ENCODE measurements around the gene EDEM3. TPM values are rescaled to one million over a fixed set of nuclear protein-coding genes. Genes with fewer than 3 reads are reported as not detected.
"Not testable (repeated sequence)": the region's sequence is repeated elsewhere in the genome, so short reads cannot be mapped to it uniquely, and the experiment has no call there.

EDEM3 gene
- polyA plus RNA-seq, 3 donors from 2014 or later, result 4.8 to 8.0 (median 6.1) TPM

GRCh38 chr1:184788970-184789369, 34.3 kb upstream of the EDEM3 start:
- peaks cover 25 to 37% (median 36%) of the 10 kb centered on the region in 3 donors for H3K36me3 Mint-ChIP-seq
- peaks cover 1 to 7% (median 3%) of the 10 kb centered on the region in 3 donors for H3K27me3 Mint-ChIP-seq (ENCODE audit: low read depth in 3 of 3)
- H3K4me1 Mint-ChIP-seq, result peaks cover 0 to 12% of the 10 kb centered on the region in 2 donors
- H3K9me3 Mint-ChIP-seq, result peaks cover 3 to 16% (median 10%) of the 10 kb centered on the region in 6 donors
- H3K27ac Mint-ChIP-seq, result peak overlapping the region in 1 of 6 donors; percentile 10
- DNase-seq, result no peak
- no peak overlapping the region for H3K4me3 Mint-ChIP-seq

GRCh38 chr1:184785529-184785928, 30.9 kb upstream of the EDEM3 start:
- Mint-ChIP-seq H3K27ac (no peak overlapping the region), H3K27me3 (ENCODE audit: low read depth in 3 of 3) (peaks cover 3 to 7% (median 3%) of the 10 kb centered on the region in 3 donors), H3K4me3 (no peak overlapping the region), H3K36me3 (peaks cover 46 to 48% (median 47%) of the 10 kb centered on the region in 3 donors), H3K4me1 (peaks cover 0 to 4% of the 10 kb centered on the region in 2 donors), H3K9me3 (peaks cover 5 to 27% (median 20%) of the 10 kb centered on the region in 6 donors)
- no peak for DNase-seq

GRCh38 chr1:184783723-184784122, 29.1 kb upstream of the EDEM3 start:
- not testable (repeated sequence) for H3K27ac Mint-ChIP-seq; H3K4me1 Mint-ChIP-seq; H3K27me3 Mint-ChIP-seq (ENCODE audit: low read depth in 3 of 3); H3K4me3 Mint-ChIP-seq; DNase-seq
- peaks cover 42 to 45% (median 42%) of the 10 kb centered on the region in 3 donors for H3K36me3 Mint-ChIP-seq
- peaks cover 5 to 27% (median 20%) of the 10 kb centered on the region in 6 donors for H3K9me3 Mint-ChIP-seq

GRCh38 chr1:184781941-184782340, 27.3 kb upstream of the EDEM3 start:
- peaks cover 5 to 27% (median 20%) of the 10 kb centered on the region in 6 donors for H3K9me3 Mint-ChIP-seq
- H3K36me3 Mint-ChIP-seq, result peaks cover 33 to 45% (median 39%) of the 10 kb centered on the region in 3 donors
- H3K4me1 Mint-ChIP-seq, result peaks cover 0 to 3% of the 10 kb centered on the region in 2 donors
- no peak for DNase-seq
- no peak overlapping the region for H3K4me3 Mint-ChIP-seq
- no peak overlapping the region for H3K27ac Mint-ChIP-seq
- peaks cover 0 to 8% (median 3%) of the 10 kb centered on the region in 3 donors for H3K27me3 Mint-ChIP-seq (ENCODE audit: low read depth in 3 of 3)

- H3K27ac Mint-ChIP-seq, result no peak overlapping the region
- peaks cover 0 to 2% (median 0%) of the 10 kb centered on the region in 6 donors for H3K9me3 Mint-ChIP-seq
- H3K4me3 Mint-ChIP-seq, result no peak overlapping the region
These were observed 21.2 kb upstream of the EDEM3 start for GRCh38 chr1:184775885-184776284.

GRCh38 chr1:184775329-184775728, 20.7 kb upstream of the EDEM3 start:
- DNase-seq, result no peak
- H3K4me1 Mint-ChIP-seq, result no peaks in the 10 kb centered on the region
- H3K27me3 Mint-ChIP-seq (ENCODE audit: low read depth in 3 of 3), result peaks cover under 1 to 5% (median 4%) of the 10 kb centered on the region in 3 donors
- H3K27ac Mint-ChIP-seq, result no peak overlapping the region
- H3K36me3 Mint-ChIP-seq, result peaks cover 0 to 6% (median 4%) of the 10 kb centered on the region in 3 donors
- peaks cover 0 to 2% (median 0%) of the 10 kb centered on the region in 6 donors for H3K9me3 Mint-ChIP-seq
- no peak overlapping the region for H3K4me3 Mint-ChIP-seq

More at GRCh38 chr1:184775885-184776284, 21.2 kb upstream of the EDEM3 start:
- peaks cover 0 to 4% (median 4%) of the 10 kb centered on the region in 3 donors for H3K27me3 Mint-ChIP-seq (ENCODE audit: low read depth in 3 of 3)
- H3K4me1 Mint-ChIP-seq, result no peaks in the 10 kb centered on the region
- DNase-seq, result no peak
- H3K36me3 Mint-ChIP-seq, result peaks cover 0 to 6% (median 4%) of the 10 kb centered on the region in 3 donors

- H3K27me3 Mint-ChIP-seq (ENCODE audit: low read depth in 3 of 3), result peaks cover 1 to 4% (median 4%) of the 10 kb centered on the region in 3 donors
- no peak overlapping the region for H3K4me3 Mint-ChIP-seq
- H3K36me3 Mint-ChIP-seq, result peaks cover 0 to 6% (median 0%) of the 10 kb centered on the region in 3 donors
- no peaks in the 10 kb centered on the region for H3K4me1 Mint-ChIP-seq
- H3K9me3 Mint-ChIP-seq, result peaks cover 0 to 2% (median 0%) of the 10 kb centered on the region in 6 donors
- no peak for DNase-seq
- no peak overlapping the region for H3K27ac Mint-ChIP-seq
These were observed 19.2 kb upstream of the EDEM3 start for GRCh38 chr1:184773762-184774320.

- no peaks in the 10 kb centered on the region for H3K4me1 Mint-ChIP-seq
- H3K27ac Mint-ChIP-seq, result no peak overlapping the region
- H3K4me3 Mint-ChIP-seq, result no peak overlapping the region
- H3K27me3 Mint-ChIP-seq (ENCODE audit: low read depth in 3 of 3), result peaks cover 1 to 8% (median 4%) of the 10 kb centered on the region in 3 donors
- peaks cover 0 to 6% (median 0%) of the 10 kb centered on the region in 3 donors for H3K36me3 Mint-ChIP-seq
- DNase-seq, result no peak
- H3K9me3 Mint-ChIP-seq, result peaks cover 0 to 2% (median 0%) of the 10 kb centered on the region in 6 donors
These were observed 16.6 kb upstream of the EDEM3 start for GRCh38 chr1:184771190-184771691.

GRCh38 chr1:184770181-184770979, 15.7 kb upstream of the EDEM3 start:
- Mint-ChIP-seq H3K27ac (no peak overlapping the region), H3K36me3 (peaks cover 0 to 6% (median 0%) of the 10 kb centered on the region in 3 donors), H3K27me3 (ENCODE audit: low read depth in 3 of 3) (peaks cover 1 to 8% (median 4%) of the 10 kb centered on the region in 3 donors), H3K4me1 (no peaks in the 10 kb centered on the region), H3K9me3 (peaks cover 0 to 2% (median 0%) of the 10 kb centered on the region in 6 donors), H3K4me3 (no peak overlapping the region)
- DNase-seq, result no peak

GRCh38 chr1:184769241-184769640, 14.6 kb upstream of the EDEM3 start:
- Mint-ChIP-seq H3K36me3 (peaks cover 0 to 3% (median 0%) of the 10 kb centered on the region in 3 donors), H3K4me1 (no peaks in the 10 kb centered on the region), H3K4me3 (no peak overlapping the region), H3K9me3 (peaks cover 0 to 2% (median 0%) of the 10 kb centered on the region in 6 donors), H3K27ac (no peak overlapping the region), H3K27me3 (ENCODE audit: low read depth in 3 of 3) (peaks cover 1 to 8% (median 4%) of the 10 kb centered on the region in 3 donors)
- no peak for DNase-seq

- DNase-seq, result no peak
- Mint-ChIP-seq H3K4me3 (no peak overlapping the region), H3K4me1 (no peaks in the 10 kb centered on the region), H3K36me3 (no peaks in the 10 kb centered on the region), H3K27me3 (ENCODE audit: low read depth in 3 of 3) (peaks cover 1 to 8% (median 3%) of the 10 kb centered on the region in 3 donors), H3K27ac (no peak overlapping the region), H3K9me3 (peaks cover 0 to 2% (median 0%) of the 10 kb centered on the region in 6 donors)
These were observed 13.8 kb upstream of the EDEM3 start for GRCh38 chr1:184768467-184768866.

GRCh38 chr1:184767591-184767990, 12.9 kb upstream of the EDEM3 start:
- no peaks in the 10 kb centered on the region for H3K4me1 Mint-ChIP-seq
- H3K4me3 Mint-ChIP-seq, result no peak overlapping the region
- no peak for DNase-seq
- H3K36me3 Mint-ChIP-seq, result no peaks in the 10 kb centered on the region
- H3K27me3 Mint-ChIP-seq (ENCODE audit: low read depth in 3 of 3), result peaks cover 1 to 8% (median 2%) of the 10 kb centered on the region in 3 donors
- peaks cover 0 to 2% (median 0%) of the 10 kb centered on the region in 6 donors for H3K9me3 Mint-ChIP-seq
- no peak overlapping the region for H3K27ac Mint-ChIP-seq

- no peak overlapping the region for H3K27ac Mint-ChIP-seq
- no peaks in the 10 kb centered on the region for H3K9me3 Mint-ChIP-seq
These were observed 9.8 kb upstream of the EDEM3 start for GRCh38 chr1:184764483-184764882.

GRCh38 chr1:184763520-184763919, 8.9 kb upstream of the EDEM3 start:
- not testable (repeated sequence) for H3K27ac Mint-ChIP-seq

More at GRCh38 chr1:184764483-184764882, 9.8 kb upstream of the EDEM3 start:
- DNase-seq, result no peak
- H3K27me3 Mint-ChIP-seq (ENCODE audit: low read depth in 3 of 3), result peaks cover 0 to 3% (median 2%) of the 10 kb centered on the region in 3 donors
- H3K4me1 Mint-ChIP-seq, result no peaks in the 10 kb centered on the region
- H3K36me3 Mint-ChIP-seq, result no peaks in the 10 kb centered on the region
- no peak overlapping the region for H3K4me3 Mint-ChIP-seq

More at GRCh38 chr1:184763520-184763919, 8.9 kb upstream of the EDEM3 start:
- not testable (repeated sequence) for H3K9me3 Mint-ChIP-seq; H3K27me3 Mint-ChIP-seq (ENCODE audit: low read depth in 3 of 3); H3K36me3 Mint-ChIP-seq; DNase-seq; H3K4me1 Mint-ChIP-seq; H3K4me3 Mint-ChIP-seq

Measured in immature natural killer cell (primary cell).